A172 (cell line): Measurements from ENCODE around the gene DENND4A. TPM values are rescaled to one million over a fixed set of nuclear protein-coding genes. Genes with fewer than 3 reads are reported as not detected.

Experiments used
- DNase-seq: peaks from one replicate; pipeline ENCODE4 v3.0.0-alpha.2; 2015; ENCODE audit warnings: low spot score
- total RNA-seq: library from RNA; depleted of rRNA; stranded (reverse); fragments of >200 nt; shearing (Covaris generic); gene quantifications from 2 replicates; pipeline ENCODE4 v1.2.3, GENCODE V29; 2014

The DENND4A gene
- total RNA-seq, 1 experiment from 2014 or later: 10.3 TPM

DNA sequence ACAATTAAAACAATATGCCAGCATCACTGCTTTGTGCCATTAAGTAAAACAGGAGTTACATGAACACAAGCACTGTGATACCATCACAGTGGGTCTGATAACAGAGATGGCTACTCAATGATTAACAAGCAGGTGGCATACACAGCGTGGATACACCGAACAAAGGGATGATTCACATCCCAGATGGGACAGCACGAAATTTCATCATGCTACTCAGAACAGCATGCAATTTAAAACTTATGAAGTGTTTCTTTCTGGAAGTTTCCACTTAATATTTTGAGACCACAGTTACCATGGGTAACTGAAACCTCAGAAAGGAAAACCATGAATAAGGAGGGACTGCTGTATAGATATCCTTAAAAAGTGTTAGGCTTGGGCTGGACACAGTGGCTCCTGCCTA lies 125.8 kb downstream of the DENND4A start:
- DNase-seq: peak; percentile 42

DNA sequence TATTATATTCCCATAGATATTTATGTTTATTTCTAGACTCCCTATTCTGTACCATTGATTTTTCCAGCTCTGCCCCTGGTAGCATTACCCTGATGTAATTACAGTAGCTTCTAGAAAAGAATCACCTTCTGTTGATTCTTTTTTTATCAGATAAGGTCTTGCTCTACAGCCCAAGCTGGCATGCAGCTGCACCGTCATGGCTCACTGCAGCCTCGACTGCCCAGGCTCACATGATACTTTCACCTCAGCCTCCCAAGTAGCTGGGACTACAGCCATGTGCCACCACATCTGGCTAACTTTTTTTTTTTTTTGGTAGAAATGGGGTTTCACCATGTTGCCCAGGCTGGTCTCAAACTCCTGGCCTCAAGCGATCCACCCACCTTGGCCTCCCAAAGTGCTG lies 128.6 kb downstream of the DENND4A start:
- DNase-seq: no peak

DNA sequence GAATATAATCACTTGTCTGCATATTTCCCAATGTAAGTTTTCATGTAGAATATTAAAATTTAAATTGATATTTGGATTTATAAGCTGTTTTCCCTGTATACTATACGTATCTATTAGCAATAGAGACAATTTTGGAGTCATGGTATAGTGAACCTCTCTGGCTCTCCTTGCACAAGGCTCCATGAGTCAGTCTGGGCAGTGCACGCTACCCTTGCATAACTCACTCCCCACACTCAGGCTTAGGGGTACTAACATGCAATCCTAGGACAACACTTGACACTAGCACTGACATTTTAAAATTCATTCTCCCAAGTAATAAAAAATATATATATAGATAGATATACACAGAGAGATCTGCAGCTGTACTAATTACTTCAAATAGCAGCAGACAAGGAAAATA lies 131.2 kb downstream of the DENND4A start:
- no peak for DNase-seq

DNA sequence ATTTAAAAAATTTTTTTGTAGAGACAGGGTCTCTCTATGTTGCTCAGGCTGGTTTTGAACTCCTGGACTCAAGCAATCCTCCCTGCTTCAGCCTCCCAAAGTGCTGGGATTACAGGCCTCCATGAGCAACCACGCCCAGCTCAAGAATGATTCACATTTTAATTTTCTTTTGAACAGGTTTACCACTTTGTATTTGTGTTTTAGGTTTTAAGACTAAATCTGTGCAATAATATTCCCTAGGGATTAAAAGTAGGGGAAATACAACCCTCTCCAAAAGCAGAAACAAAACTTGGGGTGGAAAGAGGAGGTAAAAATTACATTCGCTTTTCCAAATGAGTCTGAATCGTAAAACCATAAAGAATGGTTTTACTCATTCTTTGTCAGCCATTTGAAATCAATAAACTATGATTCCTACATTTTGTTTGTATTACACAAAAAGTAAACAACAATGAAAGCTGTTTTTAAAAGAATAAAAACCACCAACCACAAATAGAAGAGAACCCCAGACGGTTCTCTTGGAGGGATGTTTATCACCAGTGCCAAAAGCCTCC lies 132.5 kb downstream of the DENND4A start:
- no peak for DNase-seq

DNA sequence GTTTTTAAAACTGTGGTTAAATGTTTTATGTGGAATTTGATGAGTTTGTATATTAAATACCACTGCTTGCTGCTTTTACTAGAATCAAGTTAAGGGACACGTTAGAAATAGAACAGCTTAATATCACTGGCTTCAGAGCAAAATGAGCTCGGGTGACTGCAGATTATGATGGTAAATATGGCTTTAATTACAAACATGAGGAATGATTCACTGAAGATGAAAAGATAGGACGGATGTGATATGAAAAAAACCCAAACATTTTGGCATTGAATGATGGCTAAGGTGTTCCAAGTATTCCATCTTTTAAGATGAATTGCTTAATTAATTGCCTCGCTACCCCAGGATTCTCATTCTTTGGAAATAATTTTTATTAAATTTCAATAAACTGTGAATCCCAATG lies 136.6 kb downstream of the DENND4A start:
- no peak for DNase-seq

DNA sequence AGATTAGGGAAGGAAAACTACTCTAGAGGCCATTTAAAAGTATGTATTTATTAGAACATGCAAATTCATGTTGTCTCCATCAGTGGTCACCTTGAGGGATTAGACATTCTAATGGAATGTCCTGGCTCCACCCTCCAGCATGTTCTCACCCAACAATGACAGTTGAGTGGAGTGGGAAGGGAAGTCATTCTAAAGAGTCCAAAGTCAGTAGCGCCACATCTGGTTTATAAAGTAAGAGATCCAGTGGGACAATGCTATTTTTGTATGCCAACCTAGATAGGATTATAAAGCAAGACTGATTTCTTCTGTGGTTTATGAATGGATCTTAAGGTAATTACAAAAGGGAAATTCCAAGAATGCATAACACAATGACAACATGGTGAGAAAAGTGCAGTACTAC lies 137.1 kb downstream of the DENND4A start:
- peak; percentile 80 for DNase-seq

DNA sequence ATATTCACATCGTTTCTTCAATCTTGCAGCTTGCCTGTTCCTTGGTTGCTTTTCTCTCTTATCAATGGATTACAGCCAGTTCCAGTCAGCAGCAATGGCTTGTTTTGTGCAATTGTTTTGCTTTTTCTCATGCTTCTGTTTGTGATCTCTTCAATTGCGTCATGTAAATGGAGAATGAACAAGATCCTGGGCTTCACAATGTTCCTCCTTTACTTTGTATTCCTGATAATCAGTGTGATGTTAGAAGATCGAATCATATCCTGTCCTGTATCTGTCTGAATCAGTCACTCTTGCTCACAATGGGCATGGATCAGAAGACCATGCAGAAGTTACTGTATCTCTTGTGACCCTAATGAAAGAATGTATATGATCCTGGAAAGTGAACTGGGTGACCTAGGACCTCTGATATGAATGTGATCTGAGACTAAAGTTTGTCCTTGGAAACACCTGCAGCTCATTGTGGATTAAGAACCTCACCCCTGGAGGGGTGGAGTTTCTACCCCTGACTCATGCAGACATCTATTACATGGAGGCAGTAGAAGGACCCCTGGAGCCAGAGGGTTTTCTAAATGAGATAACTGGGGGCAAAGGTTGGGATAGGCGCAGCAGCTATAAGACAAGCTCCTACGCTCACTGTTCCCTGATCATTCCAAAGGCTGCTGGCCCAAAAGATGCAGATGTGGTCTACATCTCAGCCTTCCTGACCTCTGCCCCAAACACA lies 138.1 kb downstream of the DENND4A start:
- DNase-seq: no peak

DNA sequence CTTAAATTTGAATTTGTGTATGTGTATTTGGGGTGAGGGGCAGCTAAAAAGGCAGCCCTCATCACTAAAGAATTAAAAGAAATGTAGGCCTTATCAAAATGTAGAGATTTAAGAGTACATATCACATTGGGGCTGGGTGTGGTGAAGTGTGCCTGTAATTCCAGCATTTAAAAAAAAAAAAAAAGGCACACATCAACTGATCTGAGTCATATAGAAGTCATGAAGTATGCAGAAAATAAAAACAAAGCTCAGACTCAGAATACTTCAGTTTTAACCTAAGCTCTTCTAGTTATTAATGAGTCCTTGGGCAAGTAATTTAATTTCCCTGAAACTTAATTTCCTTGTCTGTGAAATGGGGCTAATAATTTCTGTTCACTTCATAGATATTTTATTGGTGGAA lies 138.8 kb downstream of the DENND4A start:
- DNase-seq: peak; percentile 50

DNA sequence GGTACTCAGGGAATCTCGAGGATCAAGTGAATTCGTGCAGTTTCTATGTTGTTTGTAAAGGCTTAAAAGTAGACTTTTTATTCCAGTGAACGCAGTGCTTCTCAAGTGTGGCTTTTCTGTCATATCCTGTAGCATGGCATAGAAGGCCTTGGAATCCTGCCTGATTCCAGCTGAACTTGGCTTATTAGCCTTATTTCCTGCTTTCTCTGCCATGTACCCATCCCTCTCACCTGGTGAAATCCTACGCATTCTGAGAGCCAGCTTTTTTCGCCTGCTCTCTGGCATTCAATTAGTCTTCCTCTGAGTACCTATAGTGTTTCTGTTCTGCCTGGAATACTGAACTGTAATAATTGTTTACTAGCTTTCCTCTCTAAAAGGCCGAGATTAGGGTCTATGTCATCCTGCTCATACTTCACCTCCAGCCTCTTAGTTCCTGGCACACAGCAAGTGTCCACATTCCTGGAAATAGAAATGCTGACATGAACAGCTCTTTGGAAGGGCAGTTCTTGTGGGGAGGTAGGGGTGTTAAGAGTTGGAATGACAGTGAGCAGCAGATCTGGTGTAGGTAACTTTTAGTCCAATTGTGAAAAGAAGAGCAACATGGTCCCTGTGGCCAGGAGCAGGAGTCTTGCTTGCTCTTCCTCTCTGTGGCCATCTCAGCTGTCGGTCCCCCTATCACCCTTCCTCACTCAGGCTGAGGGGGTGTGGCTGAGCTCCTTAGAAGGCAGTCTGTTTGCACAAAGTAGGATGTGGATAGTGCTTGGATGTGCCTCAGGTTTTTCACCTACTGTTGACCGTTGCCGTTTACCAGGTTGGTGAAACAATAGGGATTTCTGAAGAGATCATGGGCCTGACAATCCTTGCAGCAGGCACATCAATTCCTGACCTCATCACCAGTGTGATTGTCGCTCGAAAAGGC lies 140.0 kb downstream of the DENND4A start:
- no peak for DNase-seq

DNA sequence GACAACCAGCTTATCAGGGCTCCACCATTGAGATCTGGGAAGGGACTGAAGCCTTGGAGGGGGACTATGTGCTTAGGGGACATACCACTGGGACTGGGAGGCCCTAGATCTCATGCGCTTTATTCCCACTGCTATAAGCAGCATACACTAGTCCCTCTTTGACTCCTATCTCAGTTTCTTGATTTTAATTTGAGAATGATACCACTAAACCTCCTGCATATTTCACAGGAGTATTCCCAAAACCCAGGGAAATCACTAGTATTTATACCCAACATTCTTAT lies 141.1 kb downstream of the DENND4A start:
- no peak for DNase-seq

DNA sequence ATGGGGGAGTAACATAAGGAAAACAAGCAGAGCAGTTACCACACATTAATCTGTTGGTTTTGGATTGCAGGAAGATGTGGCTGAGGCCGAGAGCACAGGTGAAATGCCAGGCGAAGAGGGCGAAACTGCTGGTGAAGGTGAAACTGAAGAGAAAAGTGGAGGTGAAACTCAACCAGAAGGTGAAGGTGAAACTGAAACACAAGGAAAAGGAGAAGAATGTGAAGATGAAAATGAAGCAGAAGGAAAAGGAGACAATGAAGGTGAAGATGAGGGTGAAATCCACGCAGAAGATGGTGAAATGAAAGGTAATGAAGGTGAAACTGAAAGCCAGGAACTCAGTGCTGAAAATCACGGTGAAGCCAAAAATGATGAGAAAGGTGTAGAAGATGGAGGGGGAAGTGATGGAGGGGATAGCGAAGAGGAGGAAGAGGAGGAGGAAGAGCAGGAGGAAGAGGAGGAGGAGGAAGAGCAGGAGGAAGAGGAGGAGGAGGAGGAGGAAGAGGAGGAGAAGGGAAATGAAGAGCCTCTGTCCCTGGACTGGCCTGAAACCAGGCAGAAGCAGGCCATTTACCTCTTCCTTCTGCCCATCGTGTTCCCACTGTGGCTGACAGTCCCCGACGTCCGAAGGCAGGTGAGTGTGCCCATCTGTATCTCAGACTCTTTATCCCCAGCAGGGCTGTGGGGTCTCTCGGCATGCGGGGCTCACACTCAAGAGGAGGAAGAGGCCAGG lies 141.6 kb downstream of the DENND4A start:
- DNase-seq: no peak

DNA sequence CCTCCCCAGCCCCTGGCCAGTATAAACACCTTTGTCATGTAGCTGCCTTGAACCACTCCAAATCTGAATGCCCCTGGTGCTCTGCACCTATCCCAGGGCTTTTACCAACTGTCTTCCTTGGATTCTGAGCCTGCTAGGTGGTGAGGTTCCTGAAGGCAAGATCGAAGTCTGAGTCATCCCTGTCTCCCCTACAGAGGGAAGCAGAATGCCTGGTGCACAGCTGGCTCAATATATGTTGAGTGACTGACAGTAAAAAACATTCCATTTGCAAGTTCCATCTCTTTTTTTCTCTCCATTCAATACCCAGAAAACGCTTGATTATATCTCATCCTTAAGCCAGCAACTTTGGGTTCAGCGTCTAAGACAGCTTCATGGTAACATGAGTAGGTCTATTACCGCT lies 145.6 kb downstream of the DENND4A start:
- peak; percentile 9 for DNase-seq

DNA sequence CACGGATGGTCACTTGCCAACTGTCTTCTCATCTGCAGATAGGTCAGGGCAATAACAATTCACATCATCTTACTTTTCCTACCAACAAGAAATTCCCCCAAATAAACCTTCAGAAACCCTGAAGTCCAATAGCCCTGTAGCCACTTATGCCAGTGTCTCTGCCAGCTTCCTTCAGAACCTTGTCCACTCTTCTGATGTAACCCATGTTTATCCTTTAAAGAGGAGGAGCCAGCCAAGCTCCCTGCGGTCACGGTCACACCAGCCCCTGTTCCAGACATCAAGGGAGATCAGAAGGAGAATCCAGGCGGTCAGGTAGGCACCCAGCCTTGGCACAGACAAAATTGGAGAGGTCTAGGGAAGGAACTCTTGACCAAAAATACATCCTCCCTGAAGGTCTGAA lies 146.7 kb downstream of the DENND4A start:
- no peak for DNase-seq

DNA sequence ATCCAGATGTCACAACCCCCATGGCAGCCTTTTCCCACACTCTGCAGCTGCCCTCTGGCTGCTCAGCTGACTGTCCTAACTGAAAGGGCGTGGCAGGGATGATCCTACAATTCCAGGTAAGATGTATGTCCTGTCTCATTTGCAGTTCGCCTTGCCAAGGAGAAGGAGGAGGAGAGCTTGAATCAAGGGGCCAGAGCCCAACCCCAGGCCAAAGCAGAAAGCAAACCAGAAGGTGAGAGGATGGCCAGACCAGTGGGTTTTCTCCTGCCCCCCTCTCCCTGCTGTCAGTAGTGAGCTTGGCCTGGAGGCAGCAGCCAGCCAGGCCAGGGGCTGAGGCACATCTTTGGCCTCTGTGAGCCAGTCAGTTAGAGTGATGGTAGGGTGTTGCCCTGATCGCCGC lies 147.8 kb downstream of the DENND4A start:
- no peak for DNase-seq

DNA sequence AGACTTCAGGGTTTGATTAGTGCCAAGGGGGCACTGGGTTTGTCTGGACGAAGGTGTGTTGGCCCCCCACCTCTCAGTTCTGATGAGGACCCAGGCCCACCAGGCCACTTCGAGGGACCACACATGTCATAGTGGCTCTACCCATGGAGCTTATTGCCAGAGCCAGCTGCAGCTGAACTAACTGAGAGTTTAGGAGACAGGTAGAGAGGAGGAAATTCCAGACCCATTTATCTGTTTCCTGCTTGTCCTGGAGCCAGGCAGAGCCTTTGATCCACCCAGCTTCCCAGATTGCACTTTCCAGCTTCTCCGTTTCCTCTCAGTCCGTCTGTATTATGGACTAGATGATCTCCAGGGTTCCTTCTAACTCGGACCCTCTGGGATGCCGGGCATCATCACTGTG lies 149.5 kb downstream of the DENND4A start:
- DNase-seq: peak; percentile 10

DNA sequence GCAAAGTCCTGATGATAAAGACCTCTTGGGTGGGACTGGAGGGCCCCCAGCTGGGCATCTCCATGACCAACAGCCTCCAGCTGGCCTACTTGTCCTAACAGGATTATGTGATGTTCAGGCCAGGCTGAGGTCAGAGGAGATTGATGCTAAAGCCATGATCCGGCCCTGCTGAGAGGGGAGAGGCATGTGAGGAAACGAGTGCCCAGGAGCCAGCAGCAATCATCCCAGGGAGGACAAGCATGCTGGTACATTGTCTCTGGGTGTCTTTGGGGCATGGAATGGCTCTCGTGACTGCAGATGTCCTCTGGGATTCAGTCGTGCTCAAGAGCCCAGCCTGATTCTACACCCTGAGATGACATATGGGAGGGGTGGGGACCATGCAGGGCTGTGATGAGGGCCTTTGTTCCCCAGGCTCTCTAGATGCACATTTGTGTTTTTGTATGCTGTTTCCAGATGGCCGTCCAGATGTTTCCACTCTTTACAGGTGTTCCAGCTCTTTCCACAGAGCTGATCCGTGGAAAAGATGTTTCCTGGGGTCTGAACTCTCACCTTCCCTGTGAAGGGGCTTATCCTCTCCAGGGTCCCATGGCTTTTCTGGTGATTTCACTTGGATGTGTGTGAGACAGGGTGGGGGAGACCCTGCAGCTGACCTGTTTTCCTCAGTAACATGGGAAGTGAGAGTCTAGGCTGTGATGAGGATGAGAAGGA lies 150.2 kb downstream of the DENND4A start:
- no peak for DNase-seq

DNA sequence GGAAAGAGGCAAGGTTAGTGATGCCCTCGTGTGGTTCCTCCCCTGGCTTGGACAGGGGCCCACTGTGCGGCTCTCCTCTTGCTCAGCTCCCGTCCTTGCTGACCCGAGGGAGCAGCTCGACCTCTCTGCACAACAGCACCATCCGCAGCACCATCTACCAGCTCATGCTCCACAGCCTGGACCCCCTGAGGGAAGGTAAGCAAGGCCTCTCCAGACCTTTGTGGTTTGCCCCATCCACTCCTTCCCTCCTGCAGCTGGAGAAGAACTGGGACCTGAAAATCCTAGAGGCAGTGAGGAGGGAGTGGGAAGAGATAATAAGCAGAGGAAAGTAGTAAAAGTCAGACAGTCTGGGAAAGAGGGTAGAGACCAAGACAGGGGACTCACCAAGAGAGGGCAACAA lies 152.6 kb downstream of the DENND4A start:
- DNase-seq: no peak

DNA sequence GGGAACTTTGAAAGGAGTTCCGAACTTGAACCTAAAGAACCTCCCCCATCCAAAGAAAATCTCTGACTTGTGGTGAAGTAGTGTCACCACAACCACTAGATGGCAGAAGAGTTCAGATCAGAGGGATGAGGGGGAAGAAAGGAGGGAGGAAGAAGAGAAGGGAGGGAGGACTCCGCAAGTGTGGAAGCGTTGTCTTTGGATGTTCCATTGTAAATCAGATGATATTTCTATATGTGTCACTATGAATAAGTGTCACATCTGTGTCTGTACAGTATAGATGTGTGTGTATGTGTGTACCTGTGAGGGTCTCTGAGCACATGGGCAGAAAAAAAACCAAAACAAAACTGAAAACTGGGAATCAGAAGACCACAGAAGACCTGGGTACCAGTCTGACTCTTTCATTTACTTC lies 153.4 kb downstream of the DENND4A start:
- DNase-seq: peak; percentile 62

DNA sequence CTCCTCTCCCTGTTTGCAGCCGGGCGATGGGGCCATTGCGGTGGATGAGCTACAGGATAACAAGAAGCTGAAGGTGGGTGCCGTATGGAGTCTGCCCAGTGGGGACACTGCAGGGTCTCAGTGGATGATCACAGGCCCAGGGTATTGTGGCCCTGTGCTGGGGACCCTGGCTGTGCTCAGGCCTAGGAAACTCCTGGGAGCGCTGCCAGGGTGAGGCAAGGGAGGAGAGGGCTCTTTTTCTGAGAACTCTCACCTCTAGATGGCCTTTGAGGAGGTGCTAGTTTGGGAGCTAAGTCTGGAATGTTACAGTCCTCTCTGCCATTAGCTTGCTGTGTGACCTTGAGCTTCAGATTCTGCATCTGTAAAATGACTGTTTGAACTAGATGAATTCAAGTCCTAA lies 154.0 kb downstream of the DENND4A start:
- DNase-seq: no peak

DNA sequence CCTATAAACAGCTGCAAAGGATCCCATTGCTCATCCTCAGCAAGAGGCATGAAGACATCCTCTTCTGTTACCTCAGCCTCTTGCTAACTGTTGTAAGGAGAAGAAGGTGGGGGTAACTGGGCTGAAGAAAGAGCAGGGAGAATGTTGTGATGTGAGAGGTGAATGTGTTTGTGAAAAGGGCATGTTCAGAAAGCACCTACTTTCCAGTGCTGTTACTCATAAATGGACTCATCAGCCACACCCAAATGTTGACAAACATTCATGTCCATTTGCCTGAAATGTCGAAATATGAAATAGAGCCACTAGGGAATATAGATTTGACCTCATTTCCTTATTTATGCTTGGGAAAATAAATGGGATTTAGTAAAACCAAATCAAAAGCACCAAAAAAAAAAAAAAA lies 157.7 kb downstream of the DENND4A start:
- no peak for DNase-seq

DNA sequence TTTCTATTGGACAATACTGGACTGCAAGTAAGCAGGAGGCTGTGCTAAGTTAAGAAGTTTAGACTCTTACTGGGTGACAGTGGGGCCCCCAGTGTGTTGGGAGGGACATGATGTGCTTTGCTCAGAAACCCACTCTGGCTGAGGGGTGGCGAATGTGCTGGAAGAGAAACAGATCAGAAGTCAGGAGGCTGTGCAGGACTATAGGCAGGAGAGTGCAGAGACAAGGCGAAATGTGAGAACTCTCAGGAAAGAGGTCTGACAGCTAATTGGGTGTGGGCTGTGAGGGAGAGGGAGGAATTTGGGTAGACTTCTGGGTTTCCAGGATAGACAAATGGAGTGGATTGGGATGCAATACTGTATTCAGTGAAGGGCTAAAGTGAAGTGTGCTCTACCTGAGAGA lies 158.3 kb downstream of the DENND4A start:
- no peak for DNase-seq
